Measurements from ENCODE around the gene DNLZ.

DNLZ gene

DNA sequence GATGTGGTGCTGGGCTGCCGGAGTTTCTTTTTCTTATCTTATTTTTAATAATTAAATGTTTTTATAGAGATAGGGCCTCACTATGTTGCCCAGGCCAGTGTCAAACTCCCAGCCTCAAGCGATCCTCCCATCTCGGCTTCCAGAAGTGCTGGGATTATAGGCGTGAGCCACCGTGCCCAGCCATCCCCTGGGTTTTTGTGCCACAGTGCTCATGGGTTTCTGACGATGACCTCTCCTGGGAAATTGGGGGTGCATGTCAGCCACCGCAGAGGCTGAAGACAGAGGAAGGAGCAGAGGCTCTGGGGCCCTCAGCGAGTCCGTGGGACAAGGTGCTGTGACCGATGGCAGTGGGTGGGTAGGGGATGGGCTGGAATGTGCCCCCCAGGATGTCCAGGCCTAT, 21.8 kb downstream of the DNLZ start:
- DNase-seq = no peak

DNA sequence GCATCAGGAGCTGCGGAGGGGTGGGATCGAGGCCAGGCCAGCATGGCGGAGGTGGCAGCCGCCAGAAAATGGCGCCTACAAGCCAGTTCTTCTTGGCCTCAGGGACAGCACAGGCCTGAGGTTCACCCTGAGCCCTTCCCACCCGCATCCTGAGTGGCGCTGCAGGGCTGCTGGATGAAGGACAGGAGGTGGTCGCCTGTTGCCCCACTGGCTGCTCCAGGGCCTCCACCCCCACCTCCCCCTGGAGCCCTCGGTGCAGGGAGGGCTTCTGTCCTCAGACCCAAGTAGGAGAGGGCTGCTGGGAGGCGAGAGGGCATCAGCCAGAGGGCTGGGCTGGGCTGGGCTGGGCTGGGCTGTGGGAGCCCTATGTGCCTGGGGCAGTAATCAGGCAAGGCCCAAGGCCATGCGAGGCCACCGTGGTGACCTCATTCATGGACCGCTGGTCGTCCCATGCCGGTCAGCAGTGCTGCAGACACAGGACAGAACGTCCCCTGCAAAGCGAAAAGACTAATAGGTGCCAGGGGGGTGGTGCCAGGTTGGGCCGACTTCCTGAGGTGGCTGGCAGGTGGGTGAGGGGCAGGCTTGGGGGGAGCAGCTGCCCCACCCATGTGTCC, 22.4 kb downstream of the DNLZ start:
- DNase-seq = no peak

DNA sequence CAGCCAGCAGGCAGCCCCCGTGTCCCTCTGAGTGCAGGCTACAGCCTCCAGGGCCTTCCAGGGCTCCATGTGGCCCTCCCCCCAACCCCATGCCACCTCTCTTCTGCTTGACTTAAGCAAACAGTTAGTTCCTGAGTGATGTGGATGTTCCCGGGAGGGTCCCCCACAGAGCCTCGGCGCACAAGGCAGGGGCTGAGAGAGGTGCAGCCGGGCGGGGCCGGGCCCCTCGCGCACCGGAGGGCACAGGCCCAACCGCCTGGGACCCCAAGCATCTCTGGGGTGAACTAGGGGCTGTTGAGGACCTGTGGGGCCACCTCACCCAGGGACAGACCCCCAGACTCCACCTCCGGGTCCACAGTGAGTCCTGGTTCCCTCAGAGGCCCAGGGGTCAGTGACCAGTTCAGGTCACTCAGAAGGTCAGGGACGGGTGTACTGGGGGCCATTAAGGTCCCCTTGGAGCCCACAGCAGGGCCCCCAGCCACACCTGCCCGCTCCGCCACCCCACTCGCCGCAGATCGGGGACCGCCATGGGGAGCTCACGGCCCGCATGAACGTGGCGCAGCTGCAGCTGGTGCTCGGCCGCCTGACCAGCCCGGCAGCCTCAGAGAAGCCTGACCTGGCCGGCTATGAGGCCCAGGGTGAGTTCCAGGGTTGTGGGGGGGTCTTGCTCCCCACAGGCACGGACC, 23.0 kb downstream of the DNLZ start:
- DNase-seq = no peak

DNA sequence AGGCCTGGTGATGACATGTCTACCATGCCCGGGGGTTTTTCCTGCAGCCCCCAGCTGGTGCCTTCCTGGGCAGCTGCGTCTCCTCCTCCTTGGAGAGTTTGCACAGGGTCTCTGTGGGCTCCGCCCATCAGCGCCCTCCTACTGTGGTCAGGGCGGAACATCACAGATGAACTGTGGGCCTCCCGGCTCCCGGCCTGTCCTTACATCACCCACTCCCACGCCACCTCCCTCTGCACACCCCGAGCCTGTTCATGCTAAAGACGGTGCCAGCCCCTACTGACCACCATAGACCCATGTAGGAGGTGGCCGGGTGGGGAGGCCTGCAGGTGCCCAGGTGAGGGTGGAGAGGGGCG, 23.6 kb downstream of the DNLZ start:
- DNase-seq = no peak

DNA sequence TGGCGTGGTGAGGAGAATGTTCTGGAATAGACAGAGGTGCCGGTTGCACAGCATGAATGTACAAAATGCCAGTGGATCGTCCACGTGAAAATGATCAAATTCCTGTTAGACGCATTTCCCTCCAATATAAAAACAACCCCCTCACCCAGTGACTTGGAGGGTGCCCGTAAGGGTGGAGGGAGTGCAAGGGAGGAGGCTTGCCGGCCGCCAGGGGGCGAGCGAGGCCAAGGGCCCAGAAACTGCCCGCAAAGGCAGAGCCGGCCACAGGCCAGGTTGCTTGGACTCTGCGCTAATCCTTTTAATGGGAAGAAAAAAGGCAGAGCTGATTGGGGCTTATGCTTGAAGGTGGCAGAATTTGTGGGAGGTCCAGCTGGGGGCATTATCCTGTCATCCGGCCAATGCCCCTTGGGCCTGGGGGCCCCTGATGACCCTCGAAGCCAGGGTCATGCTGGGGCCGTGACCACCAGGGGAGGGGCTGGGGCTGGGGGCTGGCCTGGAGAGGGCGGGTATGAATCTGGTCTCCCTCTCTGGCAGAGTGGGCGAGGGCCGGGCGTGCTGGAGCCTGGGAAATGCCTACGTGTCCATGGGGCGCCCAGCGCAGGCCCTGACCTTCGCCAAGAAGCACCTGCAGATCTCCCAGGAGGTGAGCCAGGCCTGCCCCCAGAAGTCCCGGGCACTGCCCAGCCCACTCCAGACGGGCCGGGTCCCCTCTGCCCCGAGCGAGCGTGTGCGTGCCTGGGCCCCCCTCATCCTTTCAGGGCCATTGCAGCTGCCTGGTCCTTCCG, 24.2 kb downstream of the DNLZ start:
- DNase-seq = peak; percentile 89

DNA sequence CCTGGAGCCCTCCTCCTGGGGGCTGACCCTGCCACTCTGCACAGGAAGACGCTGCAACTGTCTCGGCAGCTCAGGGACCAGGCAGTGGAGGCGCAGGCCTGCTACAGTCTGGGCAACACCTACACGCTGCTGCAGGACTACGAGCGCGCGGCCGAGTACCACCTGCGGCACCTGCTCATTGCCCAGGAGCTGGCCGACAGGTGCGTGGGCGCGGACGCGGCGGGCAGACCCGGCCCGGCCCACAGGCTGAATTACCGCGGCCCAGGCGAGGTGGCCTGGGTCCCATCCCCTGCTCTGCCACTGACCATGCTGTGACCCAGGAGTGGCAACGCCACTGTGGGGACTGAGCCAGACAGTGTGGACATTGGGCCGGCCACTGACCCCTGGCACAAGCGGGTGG, 25.0 kb downstream of the DNLZ start:
- no peak for DNase-seq

DNA sequence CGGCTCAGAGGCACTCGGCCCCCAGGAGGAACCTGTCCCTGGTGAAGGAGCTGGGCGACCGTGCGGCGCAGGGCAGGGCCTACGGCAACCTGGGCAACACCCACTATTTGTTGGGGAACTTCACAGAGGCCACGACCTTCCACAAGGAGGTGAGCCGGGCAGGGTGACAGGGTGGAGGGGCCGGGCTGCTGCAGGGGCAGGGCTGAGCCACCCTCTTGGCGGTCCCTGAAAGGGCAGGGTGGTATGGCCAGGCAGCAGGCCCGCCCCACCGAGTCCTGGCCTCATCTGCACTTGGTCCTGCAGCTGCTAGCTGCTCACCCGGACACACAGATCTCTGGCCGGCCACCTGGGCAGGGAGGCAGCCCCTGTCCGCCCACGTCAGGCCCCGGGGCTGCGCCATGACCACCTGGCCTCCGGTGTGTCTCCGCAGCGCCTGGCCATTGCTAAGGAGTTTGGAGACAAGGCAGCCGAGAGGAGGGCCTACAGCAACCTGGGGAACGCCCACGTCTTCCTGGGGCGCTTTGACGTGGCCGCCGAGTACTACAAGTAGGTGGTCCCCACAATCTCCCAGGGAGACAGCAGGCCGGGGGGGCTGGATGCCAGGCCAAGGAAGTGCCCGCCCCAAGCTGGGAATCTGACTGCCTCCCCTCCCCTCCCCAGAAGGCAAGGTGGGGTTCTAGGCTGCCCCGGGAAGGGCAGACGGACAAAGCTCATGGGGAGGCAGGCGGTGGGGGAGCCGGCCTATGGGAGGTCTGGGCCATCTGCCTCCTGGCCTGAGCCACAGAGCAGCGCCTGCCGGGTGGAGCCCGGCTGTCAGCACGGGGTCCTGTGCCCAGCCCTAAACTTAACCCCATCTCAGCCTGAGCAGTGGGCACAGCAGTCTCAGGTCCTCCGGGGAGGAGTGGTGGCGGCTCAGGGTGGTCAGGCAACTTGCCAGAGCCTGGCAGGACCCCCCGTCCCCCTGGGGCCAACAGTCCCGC, 25.8 kb downstream of the DNLZ start:
- no peak for DNase-seq

DNA sequence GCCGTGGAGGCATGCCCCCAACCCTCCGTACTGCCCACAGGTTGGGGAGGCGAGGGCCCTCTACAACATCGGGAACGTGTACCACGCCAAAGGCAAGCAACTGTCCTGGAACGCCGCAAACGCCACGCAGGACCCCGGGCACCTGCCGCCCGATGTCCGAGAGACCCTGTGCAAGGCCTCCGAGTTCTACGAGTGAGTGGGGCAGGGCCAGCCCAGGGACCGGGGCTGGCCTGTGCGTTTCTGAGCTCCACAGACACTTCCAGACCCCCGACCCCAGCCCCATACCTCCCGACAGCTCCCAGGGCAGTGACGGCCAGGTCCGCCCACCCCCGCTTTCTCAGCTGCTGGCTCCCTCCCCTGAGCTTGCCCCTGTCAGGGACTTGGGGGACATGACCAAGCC, 26.7 kb downstream of the DNLZ start:
- no peak for DNase-seq

DNA sequence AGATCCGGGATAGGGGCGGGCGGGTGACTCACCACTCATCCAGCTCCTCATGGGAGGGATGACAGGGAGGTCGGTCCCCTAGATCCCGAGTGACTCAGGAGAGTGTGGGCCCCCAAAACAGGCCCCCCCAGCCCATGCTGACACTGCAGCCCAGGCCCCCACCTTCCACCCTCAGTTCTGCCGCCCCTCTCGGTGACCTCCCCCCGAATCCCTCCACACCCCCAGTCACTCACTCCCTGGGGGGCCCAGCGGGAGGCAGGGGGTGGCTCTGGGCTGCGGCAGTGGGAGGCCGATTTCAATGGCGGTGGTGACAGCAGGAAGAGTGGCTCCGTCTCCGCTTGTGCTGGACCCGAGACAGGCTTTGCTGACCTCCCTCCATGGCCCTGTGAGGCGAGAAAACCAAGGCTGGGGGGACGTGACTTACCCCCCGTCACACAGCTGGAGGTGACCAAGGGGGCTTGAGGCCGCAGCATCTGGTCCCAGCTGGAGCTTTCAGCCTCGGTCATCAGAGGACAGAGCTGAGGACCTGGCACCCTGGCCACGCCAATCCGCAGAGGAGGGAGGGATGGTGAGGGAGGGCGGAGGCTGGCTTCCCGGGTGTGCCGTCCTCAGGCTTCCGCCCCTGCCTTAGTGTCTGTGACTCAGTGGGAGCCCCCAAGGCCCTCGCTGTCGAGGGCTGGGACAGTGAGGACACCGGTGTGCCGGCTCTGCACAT, 27.2 kb downstream of the DNLZ start:
- DNase-seq = no peak

DNA sequence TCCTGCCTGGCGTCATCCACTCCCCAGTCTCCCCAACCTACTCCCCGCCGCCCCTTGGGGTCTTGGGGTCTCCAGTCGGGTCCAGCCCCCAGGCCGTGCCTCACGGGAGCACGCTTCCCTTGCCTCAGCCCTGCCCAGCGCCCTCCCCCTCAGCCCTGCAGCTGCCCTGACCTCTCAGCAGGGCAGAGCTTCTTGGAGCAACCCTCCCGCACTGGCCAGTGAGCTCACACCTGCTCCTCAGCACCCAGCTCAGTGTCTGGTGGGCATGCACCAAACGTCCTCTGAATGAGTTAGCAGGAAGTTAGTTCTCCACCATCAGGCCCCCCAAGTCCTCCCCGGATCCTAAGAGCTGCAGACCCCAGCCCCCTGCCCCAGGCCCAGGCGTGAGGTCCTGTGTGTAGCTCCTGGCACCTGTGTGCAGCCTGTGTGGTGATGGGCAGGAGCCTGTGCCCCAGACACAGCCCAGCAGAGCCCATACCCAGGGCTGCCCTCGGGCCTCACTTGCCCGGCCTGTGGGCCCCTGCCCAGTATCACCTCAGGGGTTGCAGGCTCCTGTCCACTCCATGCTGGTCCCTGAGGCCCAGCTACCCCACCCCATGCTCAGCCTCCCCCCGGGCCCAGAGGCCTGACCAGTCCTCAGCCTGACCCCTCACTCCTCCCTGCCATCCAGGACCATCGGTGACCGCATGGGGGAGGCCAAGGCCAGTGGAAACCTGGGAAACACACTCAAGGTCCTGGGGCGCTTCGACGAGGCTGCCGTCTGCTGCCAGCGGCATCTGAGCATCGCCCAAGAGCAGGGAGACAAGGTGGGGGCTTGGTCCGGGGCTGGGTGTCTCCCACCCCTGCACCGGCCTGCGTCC, 28.0 kb downstream of the DNLZ start:
- DNase-seq = no peak

DNA sequence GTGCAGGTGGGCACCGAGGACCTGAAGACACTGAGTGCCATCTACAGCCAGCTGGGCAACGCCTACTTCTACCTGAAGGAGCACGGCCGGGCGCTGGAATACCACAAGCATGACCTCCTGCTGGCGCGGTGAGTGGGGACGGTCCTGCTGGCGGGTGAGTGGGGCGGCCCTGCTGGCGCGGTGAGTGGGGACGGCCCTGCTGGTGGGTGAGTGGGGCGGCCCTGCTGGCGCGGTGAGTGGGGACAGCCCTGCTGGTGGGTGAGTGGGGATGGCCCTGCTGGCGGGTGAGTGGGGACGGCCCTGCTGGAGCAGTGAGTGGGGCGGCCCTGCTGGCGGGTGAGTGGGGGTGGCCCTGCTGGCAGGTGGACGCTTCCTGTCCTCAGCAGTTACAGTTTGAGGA, 29.0 kb downstream of the DNLZ start:
- DNase-seq = no peak

DNA sequence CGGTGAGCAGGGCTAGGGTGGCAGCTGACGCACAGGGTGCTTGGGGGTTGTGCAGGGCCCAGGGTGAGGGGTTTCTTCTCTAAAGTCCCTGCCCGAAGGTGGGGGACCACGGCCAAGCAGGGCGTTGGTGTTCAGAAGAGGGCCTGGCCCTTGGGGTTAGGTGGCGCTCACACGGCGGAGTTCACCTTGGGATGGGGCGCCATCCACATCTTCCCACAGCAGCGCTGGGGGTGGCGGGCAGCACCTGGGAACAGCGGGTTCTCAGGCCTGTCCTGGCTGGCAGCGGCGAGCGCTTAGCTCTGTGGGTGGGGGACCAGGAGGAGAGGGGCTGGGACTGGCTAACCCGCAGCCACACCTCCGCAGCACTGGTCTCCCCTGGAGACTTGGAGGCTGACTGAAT, 30.1 kb downstream of the DNLZ start:
- no peak for DNase-seq

DNA sequence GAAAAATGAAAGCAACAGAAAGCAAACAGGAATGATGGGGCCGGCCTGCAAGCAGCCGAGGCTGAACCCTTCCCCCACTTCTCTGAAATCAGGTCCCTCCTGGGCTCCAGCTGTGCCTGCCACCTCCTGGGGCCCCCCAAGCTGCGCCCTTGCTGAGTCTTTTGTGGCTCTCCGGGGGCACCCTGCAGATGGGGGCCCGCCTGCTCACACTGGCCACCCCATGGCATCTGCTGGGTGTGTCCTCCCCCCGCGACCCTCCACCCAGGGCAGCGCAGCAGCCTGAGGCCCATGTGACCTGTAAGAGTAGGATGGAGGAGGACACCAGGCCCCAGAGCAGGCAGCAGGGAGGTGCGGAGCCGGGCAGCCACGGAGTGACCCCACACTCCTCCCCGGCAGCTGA, 30.5 kb downstream of the DNLZ start:
- no peak for DNase-seq

DNA sequence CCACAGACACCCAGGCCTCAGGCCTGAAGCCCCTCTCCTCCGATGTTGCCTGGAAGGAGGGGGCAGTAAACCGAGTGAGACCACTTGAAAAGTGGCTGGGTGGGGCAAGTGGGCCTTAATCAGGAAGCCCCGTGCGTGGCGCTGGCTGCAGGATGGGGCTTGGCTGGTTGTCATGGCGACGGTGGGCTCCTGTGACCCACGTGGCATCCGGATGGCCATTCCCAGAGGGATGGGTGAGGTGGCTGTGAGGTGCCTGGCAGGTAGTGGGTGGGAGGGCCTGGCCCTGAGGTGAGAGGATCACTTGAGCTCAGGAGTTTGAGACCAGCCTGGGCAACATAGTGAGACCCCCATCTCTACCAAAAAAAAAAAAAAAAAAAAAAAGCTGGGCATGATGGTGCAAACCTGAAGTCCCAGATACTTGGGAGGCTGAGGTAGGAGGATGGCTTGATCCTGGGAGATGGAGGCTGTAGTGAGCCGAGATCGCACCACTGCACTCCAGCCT, 31.0 kb downstream of the DNLZ start:
- DNase-seq = no peak

DNA sequence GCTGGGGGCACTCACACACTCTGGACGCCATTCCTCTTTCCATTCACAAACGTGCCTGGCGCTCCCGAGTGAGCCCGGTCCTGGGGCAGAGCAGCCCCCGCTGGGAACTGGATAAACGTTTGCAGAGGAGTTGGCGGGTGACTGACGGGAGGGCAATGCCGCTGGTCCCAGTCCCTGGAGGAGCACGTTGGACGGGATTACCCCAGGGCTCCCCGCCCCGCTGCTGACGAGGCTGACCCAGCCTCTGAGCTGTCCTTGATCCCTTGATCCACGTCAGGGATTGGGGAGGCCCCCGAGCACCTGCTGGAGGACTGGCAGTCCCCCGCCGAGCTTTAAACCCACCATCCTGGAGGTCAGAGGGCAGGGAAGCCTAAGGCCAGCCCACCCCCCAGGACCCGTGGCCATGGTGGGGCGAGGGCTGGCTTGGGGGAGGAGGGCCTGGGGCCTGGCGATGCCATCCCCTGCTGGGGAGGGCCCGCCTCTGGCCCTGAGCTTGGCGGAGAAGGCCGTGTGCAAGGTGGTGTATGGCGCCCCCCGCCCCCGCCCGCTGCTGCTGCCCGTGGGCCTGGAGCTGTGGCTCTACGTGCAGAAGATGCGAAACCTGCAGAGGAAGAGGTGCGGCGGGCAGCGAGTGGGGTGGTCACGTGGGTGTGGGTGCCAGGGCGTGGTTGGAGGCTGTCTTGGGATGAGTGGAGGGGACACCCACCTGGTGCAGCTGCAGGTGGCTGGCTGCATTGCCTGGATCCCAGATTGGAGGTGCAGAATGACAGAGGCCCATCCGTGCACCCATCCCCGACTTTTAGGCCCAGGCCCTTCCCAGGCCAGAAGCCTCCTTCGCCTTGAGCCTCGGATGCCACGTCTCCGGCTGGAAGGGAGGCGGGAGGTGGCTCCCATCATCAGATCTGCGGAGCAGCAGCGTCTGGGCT, 31.7 kb downstream of the DNLZ start:
- DNase-seq = no peak

DNA sequence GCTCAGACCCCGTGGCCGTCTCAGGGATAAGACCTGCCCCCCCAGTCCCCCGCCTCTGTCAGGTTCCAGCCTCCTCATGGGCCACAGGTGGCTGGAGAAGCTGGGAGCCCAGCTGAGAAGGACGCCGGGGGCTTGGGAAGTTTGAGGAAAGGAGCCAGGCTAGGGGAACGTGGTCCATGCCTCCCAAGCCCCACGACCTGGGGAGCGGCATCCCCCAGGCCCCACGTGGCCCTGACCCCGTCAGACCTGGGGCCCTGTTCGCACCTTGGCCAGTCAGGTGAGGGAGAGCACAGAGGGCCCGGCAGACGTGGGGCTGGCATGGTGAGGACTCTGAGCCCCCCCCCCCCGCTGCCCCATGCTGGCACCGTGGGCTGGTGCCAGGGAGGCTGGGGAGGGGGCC, 32.5 kb downstream of the DNLZ start:
- DNase-seq = no peak

DNA sequence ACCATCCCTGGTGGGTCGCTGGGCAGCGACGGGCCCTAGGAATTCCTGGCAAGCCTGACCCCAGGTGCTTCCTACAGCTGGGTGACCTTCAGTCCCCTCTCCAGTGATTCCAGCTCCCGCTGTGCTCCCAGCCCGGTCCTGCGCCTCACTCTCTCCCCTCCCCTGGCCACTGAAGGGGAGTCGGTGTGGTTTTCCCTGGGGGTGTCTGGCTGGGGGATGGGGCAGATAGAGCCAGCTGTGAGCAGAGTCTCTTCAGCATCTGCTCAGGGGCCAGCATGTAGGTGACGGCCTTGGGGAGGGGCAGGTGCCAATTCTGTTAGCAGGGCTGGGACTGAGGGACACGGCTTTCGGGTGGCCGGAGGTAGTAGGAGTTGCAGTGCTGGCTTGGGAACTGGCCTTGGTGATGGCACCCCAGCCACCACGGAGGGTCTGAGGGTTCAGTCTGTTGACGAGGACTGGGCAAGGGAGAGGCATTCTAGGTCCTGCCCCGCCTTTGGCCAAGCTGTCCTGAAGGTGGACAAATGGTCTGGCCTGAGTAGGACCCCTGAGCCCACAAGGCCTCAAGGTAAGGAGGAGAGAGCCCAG, 33.0 kb downstream of the DNLZ start:
- no peak for DNase-seq

DNA sequence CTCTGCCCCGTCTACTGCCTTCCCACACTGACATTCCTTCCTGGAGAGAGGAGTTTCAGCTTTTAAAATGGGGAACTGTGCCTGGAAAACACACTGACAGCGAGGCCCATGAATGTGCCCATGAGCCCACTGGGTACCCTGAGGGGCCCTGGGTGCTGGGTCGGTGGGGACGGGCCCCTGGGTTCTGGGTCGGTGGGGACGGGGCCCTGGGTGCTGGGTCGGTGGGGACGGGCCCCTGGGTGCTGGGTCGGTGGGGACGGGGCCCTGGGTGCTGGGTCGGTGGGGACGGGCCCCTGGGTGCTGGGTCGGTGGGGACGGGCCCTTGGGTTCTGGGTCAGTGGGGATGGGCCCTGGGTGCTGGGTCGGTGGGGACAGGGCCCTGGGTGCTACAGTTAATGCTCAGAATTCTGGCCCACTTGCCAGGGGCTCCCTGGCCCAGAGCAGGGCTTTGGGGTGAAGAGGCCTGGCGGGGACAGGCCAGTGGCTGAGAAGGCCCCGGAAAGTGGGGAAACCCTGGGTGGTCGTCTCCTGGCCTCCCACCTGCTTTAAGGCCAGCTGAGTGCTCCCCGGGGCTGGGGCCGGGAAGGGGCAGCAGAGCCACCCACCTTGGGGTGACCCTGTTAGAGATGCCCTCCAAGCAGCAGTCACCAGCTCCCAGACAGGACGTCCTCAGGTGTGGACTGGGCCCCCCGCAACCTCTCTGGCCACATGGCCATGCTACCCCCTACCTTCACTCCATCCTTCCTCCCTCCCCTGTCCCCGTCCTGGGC, 33.7 kb downstream of the DNLZ start:
- DNase-seq = no peak

DNA sequence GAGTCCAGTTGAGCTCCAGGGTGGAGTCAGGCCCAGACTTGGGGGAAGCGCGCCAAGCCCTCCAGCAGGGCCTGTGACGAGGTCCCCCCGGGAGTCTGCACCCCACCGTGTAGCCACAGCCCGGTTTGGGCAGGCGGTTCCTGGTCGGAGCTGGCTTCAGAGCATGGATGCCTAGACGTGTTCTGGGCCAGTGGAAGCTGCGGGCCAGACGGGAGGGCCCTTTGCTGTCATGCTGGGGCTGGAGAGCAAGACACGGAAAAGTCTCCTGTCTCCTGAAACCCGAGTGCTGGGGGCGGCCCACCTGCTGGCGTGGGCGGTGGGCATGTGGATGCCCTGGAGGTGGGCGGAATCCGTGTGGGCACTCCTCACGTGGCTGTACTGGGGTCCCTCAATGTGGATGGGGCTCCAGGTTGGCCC, 34.3 kb downstream of the DNLZ start:
- no peak for DNase-seq
